GM19238 (cell line): ENCODE measurements around the gene RNF26.

Experiments
- DNase-seq: peaks from one replicate; pipeline ENCODE4 v3.0.0; 2011; ENCODE audit warnings: low spot score; ENCODE audit not compliant: insufficient read length

The RNF26 gene

DNA sequence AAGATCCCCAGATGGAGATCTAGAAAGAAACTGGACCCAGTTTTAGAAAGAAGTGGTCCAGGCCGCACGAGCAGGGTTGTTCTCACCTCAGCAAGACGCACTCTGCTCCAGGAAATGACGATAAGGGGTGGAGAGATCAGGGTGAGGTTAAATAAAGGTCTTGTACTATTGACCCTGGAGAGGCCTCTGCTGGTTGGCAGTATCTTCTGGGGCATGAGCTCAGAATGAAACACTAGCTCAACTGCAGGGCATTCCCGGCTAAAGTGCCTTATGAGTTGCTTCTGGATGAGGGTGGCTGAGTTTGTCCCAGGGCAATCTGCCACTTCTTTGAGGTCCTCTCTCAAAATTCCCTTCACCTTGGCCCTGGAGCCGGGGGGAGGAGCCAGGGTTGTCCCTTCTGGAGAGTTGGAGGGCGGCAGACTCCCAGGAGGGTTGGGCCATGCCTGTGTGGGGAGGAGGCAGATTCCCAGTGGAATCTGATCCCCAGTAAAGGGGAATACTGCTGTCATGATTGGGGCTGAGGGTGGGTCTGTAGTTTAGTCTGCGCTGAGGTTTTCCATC lies 36.2 kb downstream of the RNF26 start:
- DNase-seq, result no peak

DNA sequence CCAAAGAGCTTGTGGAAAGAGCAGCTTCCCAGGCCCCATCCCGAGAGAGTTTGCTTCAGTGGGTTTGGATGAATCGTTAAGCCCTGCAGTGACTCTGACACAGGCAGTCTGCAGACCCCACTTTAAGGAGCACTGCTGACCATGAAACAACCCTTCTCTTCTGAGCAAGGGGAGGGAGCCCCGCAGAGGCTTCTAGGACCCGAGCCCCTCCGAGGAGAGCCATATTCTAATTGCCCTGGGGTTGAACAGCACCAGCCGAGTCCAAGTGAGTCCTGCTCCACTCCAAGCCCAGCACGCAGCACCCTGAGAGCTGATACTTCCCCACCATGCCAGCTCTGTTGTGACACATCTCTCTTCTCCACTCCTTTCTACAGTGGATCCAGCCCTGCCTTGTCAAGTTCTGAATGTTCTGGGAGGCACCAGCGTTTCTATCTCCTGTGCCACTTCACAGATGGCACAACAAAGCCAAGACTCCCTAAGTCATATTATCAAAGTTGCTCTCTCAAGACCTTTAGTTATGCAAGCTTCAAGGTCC lies 36.8 kb downstream of the RNF26 start:
- no peak for DNase-seq

DNA sequence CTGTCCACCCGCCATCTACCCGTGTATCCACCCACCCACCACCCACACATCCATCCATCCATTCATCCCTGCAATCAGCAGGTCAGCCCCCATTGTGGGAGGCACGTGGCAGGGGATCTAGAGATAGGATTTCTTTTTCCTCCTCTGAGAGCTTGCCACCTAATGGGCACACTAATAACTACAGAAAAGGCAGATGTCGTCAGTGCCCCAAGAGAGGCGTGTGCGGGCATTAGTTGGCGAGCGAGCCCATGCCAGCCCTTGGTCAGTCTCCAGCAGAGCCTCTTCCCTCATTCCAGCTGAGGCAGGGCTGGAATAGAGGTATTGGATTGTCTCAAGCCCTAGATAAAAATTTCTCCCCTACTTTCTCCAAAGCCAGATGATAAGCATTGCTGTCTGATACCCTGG lies 37.5 kb downstream of the RNF26 start:
- DNase-seq, result no peak

DNA sequence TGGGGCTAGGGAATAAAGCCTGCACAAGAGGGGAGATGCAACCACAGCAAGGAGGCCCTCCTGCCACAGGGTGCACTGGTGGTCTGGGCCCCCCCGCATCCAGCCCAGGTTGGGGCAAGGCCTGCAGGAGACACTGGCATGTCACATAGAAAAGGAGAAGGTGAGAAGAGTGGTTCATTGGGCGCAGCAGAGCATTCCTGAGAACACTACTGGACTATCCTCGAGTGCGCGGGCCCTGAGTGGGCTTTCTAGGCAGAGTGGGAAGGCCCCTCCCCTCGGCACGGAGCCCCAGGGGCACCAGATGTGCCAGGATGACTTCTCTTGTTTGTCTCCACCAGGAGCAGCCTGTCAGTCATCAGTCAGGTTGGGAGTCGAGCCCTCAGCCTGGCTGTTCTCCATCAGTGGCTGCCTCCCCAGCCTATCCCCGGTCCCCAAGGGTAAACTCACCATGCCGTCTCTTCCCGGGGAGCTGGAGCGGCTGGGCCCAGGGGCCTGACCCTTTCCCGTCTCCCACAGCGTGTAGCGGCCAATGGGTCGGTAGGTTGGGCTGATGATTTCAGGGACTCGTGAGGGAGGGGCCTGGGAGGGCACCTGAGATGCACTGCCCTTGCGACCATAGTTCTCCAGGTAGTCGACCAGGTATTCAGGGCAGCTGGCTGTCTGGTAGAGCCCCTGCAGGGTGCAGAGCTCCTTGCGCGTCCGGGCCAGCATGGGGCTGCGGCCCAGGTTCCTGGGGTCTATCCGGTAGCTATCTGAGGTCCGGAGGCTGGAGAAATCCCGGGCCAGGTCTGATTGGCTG lies 38.1 kb downstream of the RNF26 start:
- no peak for DNase-seq

DNA sequence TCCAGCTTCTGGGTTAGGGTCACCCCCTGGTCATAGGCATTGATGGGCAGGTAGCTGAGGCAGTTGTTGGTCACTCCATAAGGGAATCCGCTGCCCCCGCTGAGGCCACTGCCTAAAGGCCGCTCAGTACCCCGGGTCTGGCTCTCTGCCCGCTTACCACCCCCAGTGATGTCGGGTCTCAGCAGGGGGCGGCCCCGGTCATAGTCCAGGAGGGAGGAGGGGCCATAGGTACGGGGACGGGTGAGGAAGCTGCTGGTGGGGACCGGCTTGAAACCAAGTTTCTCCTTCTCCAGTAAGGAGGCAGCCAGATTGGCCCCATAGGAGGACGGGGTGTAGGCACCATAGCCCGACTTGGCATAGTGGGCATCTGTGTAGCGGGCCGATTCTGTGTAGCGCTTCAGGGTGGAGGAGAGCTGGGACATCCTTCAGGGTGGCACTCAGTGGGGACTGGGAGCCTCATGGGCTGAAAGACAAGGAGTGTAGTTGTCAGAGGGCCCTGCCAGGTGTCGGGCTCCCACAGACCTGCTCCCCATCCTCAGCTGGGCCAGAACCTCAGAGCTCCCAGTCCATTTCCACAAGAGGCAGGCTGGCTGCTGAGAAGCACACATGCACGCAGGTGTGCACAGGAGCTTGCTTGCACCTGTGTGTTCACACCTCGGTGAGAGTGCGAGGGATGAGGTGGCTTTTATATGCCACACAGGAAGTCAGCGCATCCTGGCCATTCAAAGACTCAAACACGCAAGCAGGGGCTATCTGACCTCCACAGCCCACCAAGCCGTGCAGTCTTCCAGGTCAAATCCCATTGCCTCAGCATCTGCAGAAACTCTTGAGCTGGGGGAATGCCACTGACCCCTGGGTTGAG lies 39.0 kb downstream of the RNF26 start:
- DNase-seq, result no peak

DNA sequence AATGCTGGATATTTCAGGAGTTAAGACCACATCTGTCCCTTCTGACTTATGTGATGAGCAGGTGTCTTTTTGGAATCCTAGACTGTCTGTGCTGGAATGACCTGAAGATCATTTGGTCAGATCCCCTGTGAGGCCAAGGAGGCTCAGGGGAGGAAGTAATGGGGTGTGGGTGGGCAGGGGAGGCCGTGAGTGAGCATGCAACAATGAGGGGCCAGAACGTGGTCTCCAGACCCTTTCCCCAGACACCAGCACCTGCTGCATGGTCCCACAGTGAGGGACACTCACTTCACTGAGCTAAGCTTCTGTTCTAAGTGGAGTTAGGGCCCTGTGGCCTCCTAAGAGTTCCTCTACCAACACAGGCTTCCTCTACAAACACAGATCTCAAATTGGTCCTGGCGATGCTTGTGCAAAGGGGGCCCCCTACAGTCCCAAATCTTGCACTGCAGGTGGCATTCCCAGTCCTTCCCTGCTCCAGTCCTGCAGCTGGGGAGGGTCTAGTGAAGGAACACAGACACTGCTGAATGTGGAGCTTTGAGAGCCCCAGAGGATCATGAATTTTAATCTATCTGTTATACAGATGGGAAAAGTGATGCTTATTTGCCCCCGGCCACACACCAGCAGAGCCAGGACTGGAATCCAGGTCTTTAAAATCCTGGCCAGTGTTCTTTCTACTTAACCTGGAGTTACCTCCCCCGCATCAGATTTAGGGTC lies 39.7 kb downstream of the RNF26 start:
- no peak for DNase-seq

DNA sequence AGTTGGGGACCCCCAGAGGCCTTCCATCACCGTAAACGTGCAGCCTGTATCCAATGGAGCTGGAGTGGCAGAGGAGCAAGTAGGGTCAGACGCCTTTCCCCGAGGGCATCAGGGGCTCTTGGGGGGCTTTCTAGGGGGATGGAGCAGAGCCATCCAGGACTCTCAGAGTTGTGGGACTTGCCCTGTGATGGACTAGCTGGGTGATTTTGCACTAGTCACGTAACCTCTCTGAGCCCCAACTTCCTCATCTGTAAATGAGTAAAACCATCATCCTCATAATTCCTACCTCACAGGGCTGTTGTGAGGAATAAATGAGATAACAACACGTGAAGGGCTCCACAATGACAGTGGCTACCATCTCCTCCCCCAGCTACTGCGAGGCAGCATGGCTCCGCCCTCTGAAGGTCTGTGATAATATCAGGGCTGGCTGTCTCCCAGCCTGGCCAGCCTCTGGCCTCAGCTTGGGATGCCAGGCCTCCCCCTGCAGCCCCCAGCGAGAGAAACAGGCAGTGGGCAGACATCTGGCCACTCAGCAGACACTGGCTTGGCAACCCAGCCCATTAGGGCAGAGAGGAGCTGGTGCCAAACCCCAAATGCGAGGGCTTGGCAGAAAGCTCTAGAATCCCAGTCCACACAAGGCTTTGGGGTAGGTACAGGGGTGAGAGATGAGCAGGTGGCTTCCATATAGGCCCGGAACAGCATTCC lies 40.5 kb downstream of the RNF26 start:
- no peak for DNase-seq

DNA sequence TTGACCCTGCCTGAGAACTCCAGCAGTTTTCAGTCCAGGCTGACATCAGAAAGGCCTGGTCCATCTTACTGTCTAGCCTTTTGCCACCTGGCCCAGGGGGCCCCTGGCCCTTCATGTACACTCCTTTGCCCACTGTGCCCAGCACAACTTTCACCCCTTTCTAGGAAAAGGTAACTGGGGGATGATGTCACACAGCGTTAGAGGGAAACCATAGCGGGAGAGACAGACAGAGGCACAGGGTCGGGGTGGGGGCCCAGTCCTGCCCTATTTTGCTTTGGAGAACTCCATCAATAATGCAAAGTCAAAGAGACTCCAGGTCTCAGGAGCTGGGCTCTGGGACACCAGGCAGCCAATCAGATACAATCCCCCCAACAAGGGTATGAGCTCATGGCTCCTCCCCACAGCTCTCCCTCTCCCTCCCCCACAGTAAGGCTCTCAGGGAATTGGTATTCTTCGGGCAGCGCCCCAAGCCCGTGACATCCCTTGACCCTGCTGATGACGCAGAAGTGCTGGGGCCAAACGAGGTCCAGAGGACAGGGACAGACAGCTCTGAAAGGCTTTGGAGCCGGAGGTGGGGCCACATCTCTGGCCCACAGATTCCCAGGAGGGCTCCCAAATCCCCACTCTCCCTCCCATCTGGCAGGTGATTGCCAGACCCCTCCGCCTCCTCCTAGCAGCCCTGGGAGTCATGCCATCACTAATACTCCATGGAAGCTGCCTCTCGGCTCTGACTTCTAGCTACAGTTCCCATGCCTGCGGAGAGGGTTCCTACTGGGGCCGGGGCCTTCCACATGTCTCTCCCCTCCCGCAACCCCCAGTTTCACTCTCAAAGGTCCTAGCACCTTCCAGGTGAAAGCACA lies 41.2 kb downstream of the RNF26 start:
- DNase-seq, result no peak

DNA sequence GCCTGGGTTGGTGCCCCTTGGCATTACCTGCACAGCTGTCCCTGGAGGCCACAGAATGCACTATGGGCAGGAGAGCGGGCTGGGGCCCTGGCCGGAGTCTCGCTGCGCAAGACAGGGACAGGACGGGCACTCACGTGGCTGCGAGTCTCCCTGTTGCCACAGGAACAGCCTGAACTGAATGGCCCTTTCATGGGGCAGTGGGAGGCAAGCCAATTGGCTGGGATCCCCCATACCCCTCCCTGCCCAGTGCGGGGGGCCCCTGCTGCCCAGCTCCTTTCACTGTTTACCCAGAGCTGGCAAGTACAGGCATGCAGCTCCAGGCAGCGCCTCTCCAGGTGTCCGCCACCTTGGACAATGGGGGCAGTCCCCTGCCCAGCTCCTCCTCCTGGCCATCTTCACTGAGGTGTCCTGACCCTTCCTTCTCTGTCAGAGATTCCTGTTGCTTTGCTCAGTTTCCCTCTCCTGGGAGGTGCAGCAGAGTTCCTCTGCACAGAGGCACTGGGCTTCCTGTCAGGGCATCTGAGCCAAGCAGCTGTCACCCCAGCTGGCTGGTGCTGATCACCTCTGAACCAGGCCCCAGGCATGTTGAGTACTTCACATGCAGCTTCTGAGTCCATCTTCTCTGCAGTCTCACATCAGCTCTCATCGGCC lies 42.0 kb downstream of the RNF26 start:
- no peak for DNase-seq

DNA sequence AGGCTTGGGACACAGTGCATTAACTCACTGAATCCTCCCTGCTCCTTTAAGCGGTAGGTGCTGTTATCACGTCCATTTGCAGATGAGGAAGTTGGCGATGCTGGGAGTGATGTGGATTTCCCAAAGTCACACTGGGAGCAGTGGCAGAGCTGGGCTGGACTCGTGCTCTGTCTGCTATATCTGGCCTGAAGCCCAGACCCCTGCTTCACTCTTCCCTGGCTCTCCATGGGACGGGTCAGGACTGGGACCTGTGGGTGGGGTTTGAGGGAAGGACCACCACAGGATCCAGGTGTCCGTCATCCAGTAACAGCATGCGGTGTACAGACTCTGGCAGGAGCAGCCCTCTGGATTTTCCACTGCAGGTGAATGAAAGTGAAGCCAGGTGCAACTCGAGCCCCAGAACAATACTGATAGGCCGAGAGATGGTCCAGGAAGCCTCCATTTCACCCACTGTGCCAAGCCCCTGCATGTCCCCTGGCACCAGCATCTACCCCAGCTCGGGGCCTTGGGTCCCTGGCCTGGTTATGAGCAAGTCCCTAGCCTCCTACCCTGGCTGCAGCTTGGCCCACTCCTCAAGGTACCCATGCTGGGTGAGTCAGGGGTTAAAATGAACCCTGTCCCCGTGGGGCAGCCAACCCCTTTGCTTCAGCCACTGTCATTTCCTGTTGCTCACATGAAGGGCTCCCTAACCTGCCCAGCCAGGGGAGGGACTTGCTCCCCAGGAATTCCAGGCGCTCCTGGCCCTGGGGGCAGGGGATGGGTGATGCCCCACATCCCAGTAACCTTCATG lies 43.0 kb downstream of the RNF26 start:
- DNase-seq, result no peak

DNA sequence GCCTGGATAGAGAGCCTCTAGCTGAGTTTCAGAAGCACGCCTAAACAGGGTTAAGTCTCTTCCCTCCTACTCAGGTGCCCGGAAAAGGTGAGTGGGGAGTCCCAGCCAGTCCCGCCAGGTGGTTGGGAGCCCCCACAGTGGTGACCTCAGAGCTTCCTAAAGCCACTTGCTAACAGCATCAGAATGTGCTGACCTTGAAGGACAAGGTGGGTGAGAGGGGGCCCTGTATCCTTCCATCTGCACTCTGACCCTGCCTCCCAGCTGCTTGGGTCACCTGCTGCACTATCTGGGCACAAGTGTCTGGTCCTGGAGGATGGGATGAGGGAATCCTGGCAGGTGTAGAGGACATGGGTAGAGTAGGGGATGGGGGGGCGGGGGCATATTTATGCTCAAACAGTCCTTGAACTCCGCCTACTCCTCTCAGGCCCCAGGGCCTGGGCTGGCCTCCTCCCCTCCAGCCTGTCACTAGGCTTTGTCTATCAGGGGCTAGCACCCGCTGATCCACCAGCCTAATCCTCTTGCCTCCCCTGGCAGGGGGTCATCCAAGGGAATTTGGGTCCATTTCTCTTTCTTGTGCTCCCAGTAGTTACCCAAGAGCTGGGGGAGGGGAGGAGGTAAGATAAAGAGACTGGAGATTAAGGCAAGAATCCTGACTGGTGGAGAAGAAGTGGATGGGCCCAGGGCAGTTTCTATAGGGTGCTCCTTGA lies 43.8 kb downstream of the RNF26 start:
- no peak for DNase-seq

DNA sequence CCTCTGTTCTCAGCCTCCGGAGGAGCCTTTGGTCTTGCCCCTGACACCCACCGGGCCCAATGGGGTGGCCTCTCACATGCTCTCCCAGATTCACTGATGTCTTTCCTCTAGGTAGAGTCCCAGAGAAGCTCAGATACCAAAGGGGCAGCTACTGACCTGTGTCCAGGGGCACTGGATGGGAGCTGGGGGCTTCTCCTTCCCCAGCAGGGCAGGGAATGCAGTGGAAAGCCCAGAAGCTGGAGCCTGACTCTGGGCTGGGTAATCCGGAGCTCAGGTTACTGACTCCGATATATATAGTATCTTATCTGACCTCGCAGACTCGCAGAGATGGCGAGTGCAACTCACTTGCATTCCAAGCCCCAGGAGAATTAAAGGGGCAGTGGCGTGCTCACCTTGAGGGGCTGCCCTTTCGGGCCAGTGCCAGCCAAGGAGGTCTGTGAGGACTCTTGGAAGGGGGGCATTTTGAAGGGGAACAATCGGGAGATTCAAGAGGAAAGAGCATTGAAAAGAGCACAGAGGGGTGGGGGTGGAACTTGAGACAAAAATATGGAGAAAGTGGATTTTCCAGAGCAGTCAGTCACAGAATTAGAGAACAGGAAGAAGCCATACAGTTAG lies 44.6 kb downstream of the RNF26 start:
- DNase-seq, result no peak

DNA sequence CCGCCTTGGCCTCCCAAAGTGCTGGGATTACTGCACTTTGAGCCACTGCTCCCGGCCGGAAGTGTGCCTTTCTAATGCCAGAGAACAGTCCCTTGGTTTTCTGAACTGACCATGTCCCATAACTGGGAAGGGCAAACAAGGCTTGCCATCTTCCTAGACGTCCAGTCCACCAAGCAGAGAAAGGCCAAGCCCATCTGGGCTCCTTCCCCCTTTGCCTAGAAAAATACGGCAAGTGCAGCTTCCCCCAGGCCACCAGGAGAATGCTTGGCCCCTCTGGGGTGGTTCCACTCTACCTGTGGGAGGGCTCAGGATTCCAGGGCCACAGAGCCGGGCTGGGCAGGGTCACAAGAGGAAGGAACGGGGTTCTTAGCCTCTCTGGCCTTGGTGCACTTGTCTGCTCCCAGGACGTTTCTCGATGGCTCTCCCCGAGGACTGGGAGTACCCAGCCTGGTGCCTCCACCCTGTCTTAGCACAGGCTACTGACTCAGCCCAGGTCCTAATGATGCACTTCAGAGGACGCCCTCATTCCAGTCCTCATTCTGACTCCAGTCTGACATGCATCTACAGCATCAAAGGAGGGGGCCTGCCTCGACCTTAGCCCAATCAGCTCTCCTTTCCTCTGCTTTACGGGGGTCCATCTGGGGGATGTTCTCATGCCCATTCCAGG lies 46.0 kb downstream of the RNF26 start:
- DNase-seq, result no peak

DNA sequence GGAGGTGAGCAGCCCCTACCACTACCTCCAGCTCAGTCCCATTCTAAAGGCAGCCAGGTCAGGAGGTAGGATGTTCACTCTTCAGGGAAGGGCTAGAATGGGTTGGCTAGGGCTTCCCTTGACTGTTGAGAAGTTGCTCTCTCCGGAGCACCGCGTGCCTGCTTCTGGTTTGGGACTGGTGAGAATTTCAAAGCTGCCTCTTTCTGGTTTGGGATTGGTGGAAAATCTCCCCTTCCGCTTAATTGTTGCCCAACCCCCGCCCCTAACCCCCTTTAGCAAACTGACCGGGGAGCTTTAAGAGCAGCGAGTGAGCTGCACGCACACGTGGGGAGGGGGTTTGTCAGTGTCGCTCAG lies 46.5 kb downstream of the RNF26 start:
- no peak for DNase-seq

DNA sequence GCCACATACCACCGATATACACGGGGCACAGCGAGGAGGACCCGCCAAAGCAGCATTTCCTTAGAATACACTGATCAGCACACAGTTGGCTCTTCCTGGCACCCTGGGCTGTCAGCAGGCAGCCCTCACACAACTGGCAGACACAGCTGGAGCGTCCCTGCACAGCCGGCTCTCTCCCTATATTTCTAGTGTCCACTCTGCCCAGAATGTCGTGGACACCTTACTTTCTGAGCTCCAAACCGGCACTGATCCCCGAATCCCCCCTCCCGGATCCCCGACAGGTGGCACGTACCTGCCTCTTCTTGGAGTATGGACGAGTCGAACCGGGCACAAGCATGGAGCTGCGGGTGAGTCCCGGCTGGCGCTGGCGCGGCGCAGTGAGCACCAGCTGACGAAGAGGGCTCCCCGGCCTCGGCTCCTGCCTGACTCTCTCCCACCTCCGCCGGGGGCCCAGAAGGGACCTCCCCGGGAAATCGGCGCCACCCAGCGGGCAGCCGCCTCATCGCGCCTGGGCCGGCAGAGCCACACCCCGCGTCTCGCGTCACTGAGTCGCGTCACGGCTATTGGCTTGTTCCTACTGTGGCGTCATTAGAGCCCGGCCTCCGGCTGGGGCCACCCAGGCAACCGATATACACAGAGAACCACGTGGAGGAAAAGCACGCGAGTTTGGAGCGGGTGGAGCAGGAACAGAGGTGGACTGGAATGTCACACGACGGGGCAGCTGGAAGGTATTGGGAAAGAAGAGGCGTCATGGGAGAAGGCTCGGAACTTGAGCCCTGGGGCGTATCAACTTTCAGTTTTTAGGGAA lies 47.1 kb downstream of the RNF26 start, which contains the start of gene USP2:
TSS of gene USP2 (minus strand) at position 510 of the 808 bp plus-strand sequence. CDS start 8,210 bp downstream, outside the sequence.
- peak; percentile 85 for DNase-seq

DNA sequence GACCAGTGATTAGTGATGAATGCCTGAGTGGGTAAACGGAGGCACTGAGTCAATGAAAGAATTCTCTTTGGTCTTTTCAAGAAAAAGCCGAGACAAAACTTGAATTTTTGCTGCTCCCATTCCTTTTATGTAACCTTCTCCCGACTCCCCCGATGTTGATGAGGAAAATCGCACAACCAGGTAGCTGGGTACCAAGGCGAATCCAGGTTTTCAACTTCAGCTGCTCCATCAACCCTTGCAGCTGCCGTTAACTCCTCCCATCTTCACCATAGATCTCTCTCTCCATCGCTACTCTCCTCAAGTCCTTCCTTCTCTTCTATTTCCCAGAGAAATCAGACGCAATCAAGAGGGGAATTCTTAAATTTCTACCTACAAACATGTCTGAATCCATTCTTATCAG lies 47.8 kb downstream of the RNF26 start:
- no peak for DNase-seq
